H1 (cell line): ENCODE measurements around the gene CFAP221. TPM values are rescaled to one million over a fixed set of nuclear protein-coding genes. Genes with fewer than 3 reads are reported as not detected.

ENCODE experiments used
- CTCF ChIA-PET: fragments of 300-600 bp; sonication (Branson Sonifier 250); formaldehyde crosslinking; loops from one replicate; lab custom pipeline; 2021; ENCODE audit not compliant: partially characterized antibody; lab: Charles Lee
- POLR2A ChIA-PET: fragments of 300-600 bp; sonication (Branson Sonifier 250); formaldehyde crosslinking; loops from one replicate; lab custom pipeline; 2021; ENCODE audit warnings: inconsistent platforms; ENCODE audit not compliant: partially characterized antibody; lab: Charles Lee
- DNase-seq, 2 experiments: peaks; one replicate each; pipeline versions ENCODE4 v3.0.0 to v3.0.0-alpha.2; 2010 to 2022; ENCODE audit warnings: low spot score in 2 of 2, low read depth in 1 of 2, mixed read lengths in 1 of 2
- FAIRE-seq: peaks from 2 replicates; lab custom pipeline; 2011; peaks lifted over from hg19 to GRCh38; lab: Jason Lieb, UNC
- H2AFZ ChIP-seq: 2 replicates; pipeline ENCODE4 v1.8.1; 2012; ENCODE audit warnings: low read length, inconsistent platforms
- H2AK5ac ChIP-seq: 2 replicates; pipeline ENCODE4 v1.6.1; 2013; ENCODE audit warnings: low read depth, low read length
- H2BK120ac ChIP-seq: replicated peaks from 2 replicates; pipeline ENCODE3; 2013; ENCODE audit warnings: low read depth, low read length, inconsistent platforms
- H2BK12ac ChIP-seq: 2 replicates; pipeline ENCODE4 v1.6.1; 2013; ENCODE audit warnings: low read depth, low read length
- H2BK15ac ChIP-seq: 2 replicates; pipeline ENCODE4 v1.6.1; 2013; ENCODE audit warnings: low read length
- H2BK20ac ChIP-seq: 2 replicates; pipeline ENCODE4 v1.6.1; 2013; ENCODE audit warnings: low read length
- H2BK5ac ChIP-seq: 2 replicates; pipeline ENCODE4 v1.6.1; 2013; ENCODE audit warnings: low read depth, low read length
- H3K14ac ChIP-seq: 2 replicates; pipeline ENCODE4 v1.6.1; 2013; ENCODE audit warnings: inconsistent platforms; ENCODE audit not compliant: insufficient read length
- H3K18ac ChIP-seq: 2 replicates; pipeline ENCODE4 v1.6.1; 2013; ENCODE audit warnings: low read length; ENCODE audit errors: extremely low read depth
- H3K23ac ChIP-seq: 2 replicates; pipeline ENCODE4 v1.6.1; 2013; ENCODE audit warnings: inconsistent platforms; ENCODE audit not compliant: insufficient read length
- H3K23me2 ChIP-seq: 2 replicates; pipeline ENCODE4 v1.6.1; 2013; ENCODE audit warnings: low read depth, low read length
- H3K27ac ChIP-seq: 2 replicates; pipeline ENCODE4 v1.6.1; 2011; ENCODE audit warnings: low read depth, low read length, inconsistent platforms
- H3K27me3 ChIP-seq, 4 experiments: replicated peaks in 1 of 4; 1 replicate in 1 of 4; 2 replicates in 3 of 4; pipeline versions ENCODE4 v1.6.1 to v1.8.1; 2011 to 2013; ENCODE audit warnings: low read length in 3 of 4, mild to moderate bottlenecking in 3 of 4, inconsistent platforms in 2 of 4, mixed read lengths in 2 of 4, moderate library complexity in 1 of 4; ENCODE audit not compliant: control insufficient read depth in 3 of 4, insufficient read depth in 3 of 4; ENCODE audit errors: extremely low read depth in 1 of 4
- H3K36me3 ChIP-seq, 4 experiments: 2 replicates each; pipeline versions ENCODE4 v1.6.1 to v1.8.1; 2011 to 2013; ENCODE audit warnings: mild to moderate bottlenecking in 4 of 4, low read length in 3 of 4, moderate library complexity in 2 of 4, control low read depth in 1 of 4, inconsistent platforms in 1 of 4; ENCODE audit not compliant: insufficient read depth in 4 of 4, control insufficient read depth in 2 of 4
- H3K4ac ChIP-seq: replicated peaks from 2 replicates; pipeline ENCODE3; 2013; ENCODE audit warnings: low read length, low read depth, mixed read lengths, inconsistent platforms; ENCODE audit not compliant: insufficient read length
- H3K4me1 ChIP-seq, 4 experiments: replicated peaks in 1 of 4; 1 replicate in 1 of 4; 2 replicates in 3 of 4; pipeline versions ENCODE4 v1.6.1 to v1.8.1; 2011 to 2013; ENCODE audit warnings: low read length in 3 of 4, inconsistent platforms in 2 of 4, mixed read lengths in 1 of 4; ENCODE audit not compliant: insufficient read depth in 4 of 4, control insufficient read depth in 3 of 4
- H3K4me2 ChIP-seq, 2 experiments: 2 replicates each; pipeline versions ENCODE4 v1.6.1 to v1.8.1; 2011 to 2013; ENCODE audit warnings: low read depth in 2 of 2, low read length in 2 of 2, control low read depth in 1 of 2, inconsistent platforms in 1 of 2, mild to moderate bottlenecking in 1 of 2; ENCODE audit not compliant: insufficient read depth in 1 of 2
- H3K4me3 ChIP-seq, 4 experiments: fragments of 200-600, 300-600 bp in 1 of 4; sonication (generic), shearing (Covaris generic), sonication (Bioruptor Twin) in 1 of 4; 2 replicates each; pipeline versions ENCODE4 v1.5.1 to v1.8.1; 2011 to 2016; ENCODE audit warnings: low read length in 4 of 4, low read depth in 3 of 4, control low read depth in 2 of 4, inconsistent platforms in 2 of 4, mild to moderate bottlenecking in 2 of 4, mixed read lengths in 1 of 4, moderate library complexity in 1 of 4; ENCODE audit not compliant: insufficient read depth in 2 of 4; ENCODE audit errors: extremely low read depth in 1 of 4
- H3K56ac ChIP-seq: replicated peaks from 2 replicates; pipeline ENCODE3; 2013; ENCODE audit warnings: low read depth, mild to moderate bottlenecking, mixed read lengths, low read length, inconsistent platforms; ENCODE audit not compliant: insufficient read length
- H3K79me1 ChIP-seq: 2 replicates; pipeline ENCODE4 v1.6.1; 2013; ENCODE audit warnings: low read depth, low read length, control low read depth
- H3K79me2 ChIP-seq, 2 experiments: 2 replicates each; pipeline versions ENCODE4 v1.6.1 to v1.8.1; 2012 to 2013; ENCODE audit warnings: low read length in 2 of 2, mild to moderate bottlenecking in 2 of 2, inconsistent platforms in 1 of 2; ENCODE audit not compliant: insufficient read depth in 2 of 2, control insufficient read depth in 1 of 2
- H3K9ac ChIP-seq, 4 experiments: replicated peaks in 1 of 4; 1 replicate in 1 of 4; 2 replicates in 3 of 4; pipeline versions ENCODE4 v1.6.1 to v1.8.1; 2011 to 2013; ENCODE audit warnings: low read depth in 3 of 4, low read length in 3 of 4, control low read depth in 2 of 4, mild to moderate bottlenecking in 2 of 4, moderate library complexity in 2 of 4, inconsistent platforms in 1 of 4; ENCODE audit errors: extremely low read depth in 1 of 4
- H3K9me3 ChIP-seq, 2 experiments: 2 replicates each; pipeline versions ENCODE4 v1.6.1 to v1.8.1; 2012 to 2013; ENCODE audit warnings: mild to moderate bottlenecking in 2 of 2, moderate library complexity in 2 of 2, control low read depth in 1 of 2, inconsistent platforms in 1 of 2, low read depth in 1 of 2, low read length in 1 of 2, mixed read lengths in 1 of 2; ENCODE audit not compliant: insufficient read depth in 2 of 2
- H4K20me1 ChIP-seq, 2 experiments: replicated peaks in 1 of 2; 2 replicates each; pipeline versions ENCODE3 to v1.8.1; 2011 to 2013; ENCODE audit warnings: inconsistent platforms in 2 of 2, low read length in 2 of 2, mild to moderate bottlenecking in 1 of 2; ENCODE audit not compliant: insufficient read depth in 2 of 2, control insufficient read depth in 1 of 2
- H4K5ac ChIP-seq: 2 replicates; pipeline ENCODE4 v1.6.1; 2013; ENCODE audit warnings: low read length, low read depth, mixed read lengths, inconsistent platforms; ENCODE audit not compliant: insufficient read length
- H4K8ac ChIP-seq: 2 replicates; pipeline ENCODE4 v1.8.0; 2013; ENCODE audit warnings: mild to moderate bottlenecking, moderate library complexity, low read length, inconsistent platforms; ENCODE audit not compliant: insufficient read depth; ENCODE audit errors: extremely low read depth
- H4K91ac ChIP-seq: replicated peaks from 2 replicates; pipeline ENCODE3; 2013; ENCODE audit warnings: low read length, mixed read lengths, inconsistent platforms; ENCODE audit not compliant: insufficient read length
- CEBPB ChIP-seq: IDR thresholded peaks from 2 replicates; pipeline ENCODE4 v1.6.1; 2012; ENCODE audit warnings: low read depth, low read length
- CHD1 ChIP-seq: IDR thresholded peaks from 2 replicates; pipeline ENCODE4 v1.6.1; 2012; ENCODE audit warnings: low read depth, low read length, improper control_type of control experiment
- CTBP2 ChIP-seq: IDR thresholded peaks from 2 replicates; pipeline ENCODE4 v1.7.0; 2011; ENCODE audit warnings: borderline replicate concordance, mild to moderate bottlenecking, moderate library complexity, mixed read lengths, low read length; ENCODE audit not compliant: insufficient read depth, insufficient read length
- HDAC2 ChIP-seq, 2 experiments: fragments of 300-600 bp in 1 of 2; sonication (generic) in 1 of 2; IDR thresholded peaks; 2 replicates each; pipeline ENCODE4 v1.6.1; 2011 to 2012; ENCODE audit warnings: low read depth in 2 of 2, low read length in 2 of 2, mild to moderate bottlenecking in 2 of 2, moderate library complexity in 2 of 2, borderline replicate concordance in 1 of 2, inconsistent platforms in 1 of 2
- KDM1A ChIP-seq: fragments of 200-600, 300-600 bp; sonication (generic); IDR thresholded peaks from 2 replicates; pipeline ENCODE4 v1.7.1; 2016; ENCODE audit warnings: mild to moderate bottlenecking, low read length, borderline replicate concordance
- MAFK ChIP-seq: IDR thresholded peaks from 2 replicates; pipeline ENCODE4 v1.6.1; 2012; ENCODE audit warnings: low read depth, mild to moderate bottlenecking, improper control_type of control experiment, low read length
- NRF1 ChIP-seq: IDR thresholded peaks from 2 replicates; pipeline ENCODE4 v1.6.1; 2011; ENCODE audit warnings: mild to moderate bottlenecking, low read depth, low read length, improper control_type of control experiment
- RFX5 ChIP-seq: IDR thresholded peaks from 2 replicates; pipeline ENCODE4 v1.6.1; 2011; ENCODE audit warnings: low read depth, low read length, improper control_type of control experiment, borderline replicate concordance
- SIN3A ChIP-seq, 2 experiments: IDR thresholded peaks in 1 of 2; conservative IDR thresholded peaks in 1 of 2; 2 replicates each; pipeline ENCODE4 v1.6.1; 2011 to 2012; ENCODE audit warnings: low read length in 2 of 2, improper control_type of control experiment in 1 of 2, low read depth in 1 of 2, mild to moderate bottlenecking in 1 of 2
- SRF ChIP-seq: IDR thresholded peaks from 2 replicates; pipeline ENCODE4 v1.6.1; 2011; ENCODE audit warnings: mild to moderate bottlenecking, low read depth, low read length, moderate library complexity
- SUZ12 ChIP-seq: fragments of 200-600 bp; sonication (generic); IDR thresholded peaks from 2 replicates; pipeline ENCODE4 v1.6.1; 2012; ENCODE audit warnings: mild to moderate bottlenecking, inconsistent platforms, low read length, moderate library complexity, mixed read lengths
- WGBS, 2 experiments: shearing (Covaris generic) in 1 of 2; methylation state at CpG; one replicate each; pipeline versions ENCODE4 v1.1.6 to v1.1.7; 2013 to 2015; ENCODE audit warnings: low lambda C conversion rate in 2 of 2, mixed read lengths in 2 of 2, inconsistent platforms in 1 of 2, low coverage in 1 of 2, missing lambda C conversion rate in 1 of 2; ENCODE audit not compliant: insufficient replicate concordance in 2 of 2, insufficient coverage in 1 of 2, insufficient read length in 1 of 2; ENCODE audit errors: extremely low coverage in 1 of 2, missing lambda C conversion rate in 1 of 2; 5-methylcytosine and 5-hydroxymethylcytosine counted together
- polyA plus RNA-seq, 7 experiments: library from polyadenylated mRNA; depleted of rRNA in 3 of 7; stranded (reverse) in 5 of 7; unstranded in 2 of 7; fragments of >200 nt in 5 of 7; fragments of 200-250 nt in 2 of 7; gene quantifications; 1 replicate in 5 of 7; 2 replicates in 1 of 7; 4 replicates in 1 of 7; pipeline versions ENCODE4 v1.2.1 to v1.2.3, GENCODE V29; 2011 to 2013; ENCODE audit warnings: missing spikeins in 2 of 7, mixed read lengths in 2 of 7
- total RNA-seq: library from RNA; stranded (reverse); fragmentation: NEBNext Ultra II Directional; extraction: Animal tissue kit (Norgen Biotek cat#: 25700); gene quantifications from 2 replicates; pipeline ENCODE4 v1.2.1, GENCODE V29; 2021
- TF ChIP-seq, protein P1 (sequence below): IDR thresholded peaks from 2 replicates; pipeline ENCODE4 v1.6.1; 2012; ENCODE audit warnings: low read length, inconsistent platforms

CFAP221 gene
- total and polyA plus RNA-seq, 2 of the 8 experiments (the other 6 are each of a cell fraction or from before 2014, with no cell fraction given), result 0.14 to 0.71 TPM

DNA sequence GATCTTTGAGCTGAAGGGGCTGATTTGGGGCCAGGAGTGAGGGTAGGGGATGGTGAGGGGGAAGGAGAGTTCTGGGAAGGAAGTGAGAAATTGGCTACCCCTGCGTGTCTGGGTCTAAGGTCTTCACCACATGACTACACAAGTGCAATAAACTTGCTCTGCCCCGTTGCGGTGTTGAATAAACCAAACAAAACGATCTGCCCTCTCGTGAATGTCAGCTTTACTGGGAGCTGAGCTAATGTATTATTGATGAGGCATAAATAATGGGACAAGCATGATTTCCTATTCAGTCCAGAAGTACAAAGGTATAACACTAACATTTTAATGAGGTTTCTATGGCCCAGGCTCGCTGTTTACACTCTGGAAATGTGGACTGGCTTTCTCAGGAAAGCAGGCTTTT is 8.0 kb upstream of the CFAP221 start:
- Histone ChIP-seq H3K79me2 (no peaks in the 10 kb centered on the region), H3K79me1 (no peaks in the 10 kb centered on the region), H3K27ac (no peak overlapping the region), H2BK20ac (no peak overlapping the region), H3K4ac (no peak overlapping the region), H4K91ac (no peak overlapping the region), H2BK15ac (no peak overlapping the region), H3K4me1 (no peaks in the 10 kb centered on the region), H3K56ac (no peak overlapping the region), H3K9me3 (peaks cover 0 to 5% of the 10 kb centered on the region in 2 experiments; a peak in 1 of 4 replicates), H3K23ac (no peak overlapping the region), H3K23me2 (no peaks in the 10 kb centered on the region), H2AK5ac (no peak overlapping the region), H4K20me1 (no peaks in the 10 kb centered on the region), H2BK120ac (no peak overlapping the region), H3K4me3 (no peak overlapping the region), H4K5ac (no peak overlapping the region), H2AFZ (no peak overlapping the region), H3K36me3 (no peaks in the 10 kb centered on the region), H2BK12ac (no peak overlapping the region), H3K18ac (no peak overlapping the region), H3K27me3 (no peaks in the 10 kb centered on the region), H4K8ac (no peak overlapping the region), H2BK5ac (no peak overlapping the region), H3K9ac (no peak overlapping the region), H3K4me2 (no peak overlapping the region), H3K14ac (no peak overlapping the region)
- 90% methylated on average over 6 of the region's 6 CpGs; no CpG with 5 or more reads in 1 of the 2 experiments for WGBS, 2 experiments
- ChIA-PET CTCF (interaction anchor here (0.6 to 1.0 kb wide), 2 partner anchors 10 to 14 kb away, joined by 3 to 4 read pairs; no protein-coding TSS in a partner anchor), POLR2A (no interaction called here)
- FAIRE-seq, result no peak
- DNase-seq, result no peak
- TF ChIP-seq RFX5, result no peak
- TF ChIP-seq SRF, result no peak
- TF ChIP-seq NRF1, result no peak
- no peak for TF ChIP-seq CEBPB
- TF ChIP-seq KDM1A, result no peak
- TF ChIP-seq SIN3A (conservative IDR thresholded peaks at IDR 0.05 in 1 of 2, IDR thresholded peaks at IDR 0.05 in 1 of 2; ENCODE audit: low read depth in 1 of 2, low read length in 2 of 2), result no peak
- no peak for TF ChIP-seq CTBP2
- TF ChIP-seq MAFK, result no peak
- TF ChIP-seq SUZ12, result no peak
- TF ChIP-seq CHD1, result no peak
- TF ChIP-seq, protein P1, sequence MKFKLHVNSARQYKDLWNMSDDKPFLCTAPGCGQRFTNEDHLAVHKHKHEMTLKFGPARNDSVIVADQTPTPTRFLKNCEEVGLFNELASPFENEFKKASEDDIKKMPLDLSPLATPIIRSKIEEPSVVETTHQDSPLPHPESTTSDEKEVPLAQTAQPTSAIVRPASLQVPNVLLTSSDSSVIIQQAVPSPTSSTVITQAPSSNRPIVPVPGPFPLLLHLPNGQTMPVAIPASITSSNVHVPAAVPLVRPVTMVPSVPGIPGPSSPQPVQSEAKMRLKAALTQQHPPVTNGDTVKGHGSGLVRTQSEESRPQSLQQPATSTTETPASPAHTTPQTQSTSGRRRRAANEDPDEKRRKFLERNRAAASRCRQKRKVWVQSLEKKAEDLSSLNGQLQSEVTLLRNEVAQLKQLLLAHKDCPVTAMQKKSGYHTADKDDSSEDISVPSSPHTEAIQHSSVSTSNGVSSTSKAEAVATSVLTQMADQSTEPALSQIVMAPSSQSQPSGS, result no peak
- no peak for TF ChIP-seq HDAC2 (IDR thresholded peaks at IDR 0.05; ENCODE audit: borderline replicate concordance in 1 of 2, low read depth in 2 of 2, low read length in 2 of 2)
